ENCODE data around the gene SIM2.

DNA sequence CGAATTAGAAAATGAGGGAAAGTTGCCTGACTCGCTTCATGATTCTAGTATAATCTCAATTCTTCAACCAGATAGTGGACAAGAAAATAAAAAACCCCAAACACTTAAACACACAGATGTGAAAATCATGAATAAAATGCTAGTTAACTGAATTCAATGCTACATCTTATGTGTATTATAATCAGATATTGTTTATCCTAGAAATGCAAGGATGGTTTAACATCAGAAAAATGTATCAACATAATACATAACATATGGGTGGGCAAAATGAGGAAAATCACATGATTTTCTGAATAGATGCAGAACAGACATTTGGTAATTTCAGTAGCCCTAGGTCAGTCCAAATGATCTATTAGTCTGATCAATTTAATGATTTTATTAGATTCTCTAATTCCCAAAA, 97.2 kb downstream of the SIM2 start:
- TF ChIP-seq, protein P1, sequence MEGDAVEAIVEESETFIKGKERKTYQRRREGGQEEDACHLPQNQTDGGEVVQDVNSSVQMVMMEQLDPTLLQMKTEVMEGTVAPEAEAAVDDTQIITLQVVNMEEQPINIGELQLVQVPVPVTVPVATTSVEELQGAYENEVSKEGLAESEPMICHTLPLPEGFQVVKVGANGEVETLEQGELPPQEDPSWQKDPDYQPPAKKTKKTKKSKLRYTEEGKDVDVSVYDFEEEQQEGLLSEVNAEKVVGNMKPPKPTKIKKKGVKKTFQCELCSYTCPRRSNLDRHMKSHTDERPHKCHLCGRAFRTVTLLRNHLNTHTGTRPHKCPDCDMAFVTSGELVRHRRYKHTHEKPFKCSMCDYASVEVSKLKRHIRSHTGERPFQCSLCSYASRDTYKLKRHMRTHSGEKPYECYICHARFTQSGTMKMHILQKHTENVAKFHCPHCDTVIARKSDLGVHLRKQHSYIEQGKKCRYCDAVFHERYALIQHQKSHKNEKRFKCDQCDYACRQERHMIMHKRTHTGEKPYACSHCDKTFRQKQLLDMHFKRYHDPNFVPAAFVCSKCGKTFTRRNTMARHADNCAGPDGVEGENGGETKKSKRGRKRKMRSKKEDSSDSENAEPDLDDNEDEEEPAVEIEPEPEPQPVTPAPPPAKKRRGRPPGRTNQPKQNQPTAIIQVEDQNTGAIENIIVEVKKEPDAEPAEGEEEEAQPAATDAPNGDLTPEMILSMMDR (IDR thresholded peaks at IDR 0.05 in 4 of 5, conservative IDR thresholded peaks at IDR 0.05 in 1 of 5), result no peak
- no peak for TF ChIP-seq POLR2A (IDR thresholded peaks at IDR 0.05)
